H7 (cell line): ENCODE results near the gene BCL2. TPM values are rescaled to one million over a fixed set of nuclear protein-coding genes. Genes with fewer than 3 reads are reported as not detected.
A peak's percentile ranks its signal among the peaks of the same experiment; 100 is the strongest.

Experiments
- DNase-seq: peaks from one replicate; pipeline ENCODE4 v3.0.0; 2012
- H3K27me3 ChIP-seq: 2 replicates; pipeline ENCODE4 v1.6.0; 2011; ENCODE audit warnings: mild to moderate bottlenecking, low read length; ENCODE audit not compliant: control insufficient read depth, insufficient read depth
- H3K36me3 ChIP-seq: replicated peaks from 2 replicates; pipeline ENCODE4 v1.5.1; 2011; ENCODE audit warnings: low read length; ENCODE audit not compliant: control insufficient read depth, insufficient read depth
- H3K4me3 ChIP-seq: 2 replicates; pipeline ENCODE4 v1.5.1; 2011; ENCODE audit warnings: low read depth, mild to moderate bottlenecking, control low read depth, low read length, moderate library complexity; ENCODE audit not compliant: insufficient read depth
- total RNA-seq: library from RNA; depleted of rRNA; stranded (reverse); fragments of >200 nt; shearing (Covaris generic); gene quantifications from 2 replicates; pipeline ENCODE4 v1.2.3, GENCODE V29; 2014

Gene BCL2
- total RNA-seq, 1 experiment from 2014 or later: 1.8 TPM

- DNase-seq: no peak
- Histone ChIP-seq H3K27me3 (no peaks in the 10 kb centered on the region), H3K4me3 (no peak overlapping the region)
Observed at GRCh38 chr18:63140997-63141777, 178.4 kb downstream of the BCL2 start.

GRCh38 chr18:63140038-63140450, 179.5 kb downstream of the BCL2 start:
- no peaks in the 10 kb centered on the region for H3K36me3 ChIP-seq
- no peak for DNase-seq
- no peak overlapping the region for H3K4me3 ChIP-seq
- no peaks in the 10 kb centered on the region for H3K27me3 ChIP-seq

More at GRCh38 chr18:63140997-63141777, 178.4 kb downstream of the BCL2 start:
- H3K36me3 ChIP-seq: no peaks in the 10 kb centered on the region

- H3K27me3 ChIP-seq: no peaks in the 10 kb centered on the region
- DNase-seq: peak; percentile 88
- no peaks in the 10 kb centered on the region for H3K36me3 ChIP-seq
- H3K4me3 ChIP-seq: peak overlapping the region; percentile 12
Observed at GRCh38 chr18:63138436-63139340, 180.9 kb downstream of the BCL2 start.

GRCh38 chr18:63137999-63138435, 181.6 kb downstream of the BCL2 start:
- no peaks in the 10 kb centered on the region for H3K36me3 ChIP-seq
- no peak for DNase-seq
- no peaks in the 10 kb centered on the region for H3K27me3 ChIP-seq
- H3K4me3 ChIP-seq: peak overlapping the region; percentile 12

GRCh38 chr18:63135101-63135500, 184.5 kb downstream of the BCL2 start:
- no peak for DNase-seq
- no peak overlapping the region for H3K4me3 ChIP-seq
- no peaks in the 10 kb centered on the region for H3K36me3 ChIP-seq
- H3K27me3 ChIP-seq: no peaks in the 10 kb centered on the region

- no peak for DNase-seq
- H3K27me3 ChIP-seq: no peaks in the 10 kb centered on the region
- no peak overlapping the region for H3K4me3 ChIP-seq
- no peaks in the 10 kb centered on the region for H3K36me3 ChIP-seq
Observed at GRCh38 chr18:63132819-63133200, 186.8 kb downstream of the BCL2 start.

- no peak overlapping the region for H3K4me3 ChIP-seq
- no peaks in the 10 kb centered on the region for H3K36me3 ChIP-seq
- H3K27me3 ChIP-seq: no peaks in the 10 kb centered on the region
- DNase-seq: no peak
Observed at GRCh38 chr18:63131959-63132818, 187.4 kb downstream of the BCL2 start.

- DNase-seq: peak; percentile 65
- Histone ChIP-seq H3K36me3 (no peaks in the 10 kb centered on the region), H3K4me3 (no peak overlapping the region), H3K27me3 (no peaks in the 10 kb centered on the region)
Observed at GRCh38 chr18:63131106-63131958, 188.2 kb downstream of the BCL2 start.

- no peaks in the 10 kb centered on the region for H3K27me3 ChIP-seq
Observed at GRCh38 chr18:63130176-63130575, 189.4 kb downstream of the BCL2 start.

GRCh38 chr18:63128237-63128974, 191.2 kb downstream of the BCL2 start:
- H3K4me3 ChIP-seq: no peak overlapping the region
- H3K36me3 ChIP-seq: no peaks in the 10 kb centered on the region
- H3K27me3 ChIP-seq: no peaks in the 10 kb centered on the region
- DNase-seq: peak; percentile 27

More at GRCh38 chr18:63130176-63130575, 189.4 kb downstream of the BCL2 start:
- DNase-seq: no peak
- no peaks in the 10 kb centered on the region for H3K36me3 ChIP-seq
- no peak overlapping the region for H3K4me3 ChIP-seq

GRCh38 chr18:63126134-63127069, 193.2 kb downstream of the BCL2 start:
- no peak for DNase-seq
- Histone ChIP-seq H3K4me3 (no peak overlapping the region), H3K27me3 (no peaks in the 10 kb centered on the region), H3K36me3 (no peaks in the 10 kb centered on the region)

- no peak for DNase-seq
- no peaks in the 10 kb centered on the region for H3K36me3 ChIP-seq
Observed at GRCh38 chr18:63120620-63121019, 198.9 kb downstream of the BCL2 start.

More at GRCh38 chr18:63120620-63121019, 198.9 kb downstream of the BCL2 start:
- no peaks in the 10 kb centered on the region for H3K27me3 ChIP-seq
- H3K4me3 ChIP-seq: no peak overlapping the region
